GM21723 (cell line): Measurements from ENCODE around the gene SHC3.

Experiments
- ATAC-seq: cut with Tn5 transposase; IDR thresholded peaks from one replicate; pipeline ENCODE4 v1.9.1; 2021; ENCODE audit warnings: mild to moderate bottlenecking, moderate library complexity; ENCODE audit not compliant: unreplicated experiment

SHC3 gene

DNA sequence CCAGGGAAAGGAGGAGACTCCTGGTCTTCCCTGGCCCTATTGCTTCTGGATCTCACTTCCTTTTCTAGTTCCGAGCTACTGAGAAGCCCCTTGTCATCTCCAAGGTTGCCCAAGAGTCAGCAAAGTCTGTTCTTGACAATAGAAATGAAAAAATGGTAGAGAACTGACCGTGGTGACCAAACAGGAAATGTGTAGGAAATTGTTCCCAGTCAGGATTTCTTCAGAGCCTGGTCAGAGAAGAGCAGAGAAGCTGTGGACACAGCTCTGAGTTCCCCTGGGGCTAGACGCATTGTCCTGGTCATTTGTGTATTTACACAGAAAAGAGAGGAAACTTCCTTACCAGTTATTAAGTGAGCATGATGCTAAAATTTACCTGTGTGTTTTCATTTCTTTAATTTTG lies 151.7 kb downstream of the SHC3 start:
- ATAC-seq = no peak

DNA sequence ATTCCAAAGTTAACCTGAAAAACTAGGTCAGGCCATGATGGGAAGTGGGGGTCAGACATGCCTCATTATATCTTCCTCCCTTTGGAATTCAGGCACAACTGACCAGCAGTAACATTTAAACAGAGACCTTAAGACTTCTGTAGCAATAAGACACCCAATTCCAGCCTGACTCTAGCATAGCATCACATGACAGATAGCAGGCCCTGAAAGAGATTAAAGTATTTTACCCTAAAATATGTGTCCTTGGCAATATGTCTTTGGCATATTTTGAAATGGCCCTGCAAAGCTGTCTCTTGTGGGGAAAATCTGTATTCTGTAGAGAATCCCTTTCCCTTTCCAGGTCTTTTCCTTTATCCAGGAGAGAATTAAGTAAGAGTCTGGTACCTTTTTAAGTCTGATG lies 153.1 kb downstream of the SHC3 start:
- ATAC-seq = no peak

DNA sequence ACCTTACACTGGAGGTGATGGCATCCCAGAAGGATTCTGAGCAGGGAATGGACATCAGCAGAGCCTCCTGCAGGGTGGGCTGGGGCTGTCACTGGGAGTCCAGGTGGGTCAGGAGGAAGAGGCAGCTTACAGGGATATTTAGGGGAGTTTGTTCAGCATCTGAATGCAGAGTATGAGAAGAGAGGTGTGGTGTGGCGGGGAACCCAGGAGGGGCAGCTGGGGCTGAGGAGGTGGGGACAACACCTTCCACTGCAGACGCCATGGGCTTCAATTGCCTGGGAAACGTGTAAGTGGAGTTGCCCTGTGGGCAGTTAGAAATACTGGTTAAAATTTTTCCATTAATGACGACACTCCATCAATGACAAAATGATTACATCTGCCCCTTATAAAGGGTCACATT lies 153.9 kb downstream of the SHC3 start:
- ATAC-seq = no peak

DNA sequence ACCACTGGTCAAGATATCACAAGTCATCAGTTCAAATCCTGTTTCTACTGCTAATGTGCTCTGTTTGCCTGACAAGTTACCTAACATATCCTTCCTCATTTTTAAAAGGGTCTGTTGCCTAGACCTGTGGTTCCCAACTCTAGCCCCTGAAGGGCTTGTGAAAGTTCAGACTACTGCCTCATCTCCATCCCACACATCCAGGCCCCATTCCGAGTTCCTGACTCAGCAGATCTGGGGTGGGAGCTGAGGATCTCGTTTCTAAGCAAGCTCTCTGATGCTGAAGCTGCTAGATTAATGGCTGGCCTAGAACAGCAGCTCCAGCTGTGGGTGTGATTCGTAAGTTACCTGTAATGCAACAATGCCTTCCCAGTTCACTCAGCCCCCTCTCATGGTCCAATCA lies 154.9 kb downstream of the SHC3 start:
- no peak for ATAC-seq

DNA sequence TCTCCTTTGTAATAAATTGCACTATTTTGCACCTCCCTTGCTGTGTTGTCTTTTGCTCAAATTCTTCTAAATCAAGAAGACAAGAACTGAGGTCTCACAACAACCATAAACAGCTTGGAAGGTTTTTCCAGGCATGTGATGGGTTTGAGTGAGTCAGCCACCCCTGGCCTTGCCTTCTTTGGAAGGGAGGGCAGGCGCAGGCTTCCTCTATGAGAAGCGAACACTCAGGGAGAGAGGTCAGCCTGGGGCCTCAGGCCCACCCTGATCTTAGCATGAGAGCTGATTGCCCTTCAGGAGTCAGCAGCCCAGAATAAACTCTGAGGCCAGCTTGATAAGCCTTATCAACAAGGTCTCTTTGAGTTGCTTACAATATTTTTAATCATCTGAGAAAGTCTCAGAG lies 155.7 kb downstream of the SHC3 start:
- no peak for ATAC-seq

DNA sequence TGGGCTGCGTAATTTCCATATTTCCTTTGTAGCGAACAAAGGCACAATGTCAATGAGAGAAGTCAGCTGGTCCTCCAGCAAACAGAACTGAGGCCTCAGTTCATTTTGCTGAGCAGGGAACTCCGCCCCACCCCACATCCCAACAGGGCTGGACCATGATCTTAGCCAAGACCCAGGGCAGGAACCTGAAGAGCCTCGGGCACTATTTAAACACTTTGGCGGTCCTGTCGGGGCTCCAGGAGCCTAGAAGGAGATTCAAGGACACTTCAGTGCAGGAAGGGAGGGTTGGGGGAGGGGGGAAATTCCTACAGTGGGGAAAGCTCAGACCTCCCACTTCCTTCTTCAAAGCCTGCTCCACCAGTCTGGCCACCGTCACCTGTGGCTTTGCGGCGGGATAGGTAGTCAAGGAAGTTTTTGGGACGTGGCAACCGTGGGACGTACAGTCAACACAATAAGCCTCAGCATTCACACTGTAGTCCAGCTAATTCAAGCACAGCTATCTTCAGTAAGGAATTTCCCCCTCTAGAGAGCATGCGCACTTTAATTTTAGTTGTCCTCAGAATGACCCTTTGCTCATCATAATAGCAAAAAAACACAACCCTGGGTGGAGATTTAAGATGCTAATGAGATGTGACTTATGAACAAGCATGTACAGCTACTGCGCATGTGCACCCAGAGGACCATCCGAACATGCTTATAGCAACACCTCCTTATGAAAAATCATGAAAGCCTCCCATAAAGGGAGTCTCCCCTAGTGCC lies 156.4 kb downstream of the SHC3 start:
- ATAC-seq = no peak

DNA sequence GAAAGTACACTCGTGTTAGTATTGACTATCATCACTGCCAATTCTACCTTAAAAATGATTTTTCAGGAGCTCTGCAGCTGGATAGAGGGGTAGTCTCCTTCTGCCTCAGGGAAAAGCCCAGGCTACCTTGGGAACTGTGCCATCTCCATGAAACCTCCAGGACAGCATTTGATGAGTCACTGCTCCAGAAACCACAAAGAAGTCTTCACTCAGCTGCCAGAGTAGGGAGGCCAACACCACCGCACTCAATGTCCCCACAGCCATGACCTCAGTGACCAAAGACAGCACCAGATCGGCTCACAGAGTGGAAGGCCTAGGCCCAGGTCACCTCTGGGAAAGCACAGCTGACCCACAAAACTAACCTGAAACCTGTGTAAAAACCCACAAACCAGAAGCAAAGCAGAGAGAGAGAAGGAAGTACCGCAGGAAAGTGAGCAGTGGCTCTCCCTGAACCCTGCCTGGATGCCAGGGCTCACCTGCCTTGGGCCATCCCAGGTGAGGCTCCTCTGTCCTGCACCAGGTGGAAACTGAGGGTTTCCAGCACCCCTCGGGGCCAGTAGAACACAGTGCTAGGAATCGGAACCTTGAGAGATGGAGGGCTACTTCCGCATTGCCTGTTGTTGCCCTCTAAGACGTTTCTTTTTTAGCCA lies 157.3 kb downstream of the SHC3 start:
- ATAC-seq = no peak

DNA sequence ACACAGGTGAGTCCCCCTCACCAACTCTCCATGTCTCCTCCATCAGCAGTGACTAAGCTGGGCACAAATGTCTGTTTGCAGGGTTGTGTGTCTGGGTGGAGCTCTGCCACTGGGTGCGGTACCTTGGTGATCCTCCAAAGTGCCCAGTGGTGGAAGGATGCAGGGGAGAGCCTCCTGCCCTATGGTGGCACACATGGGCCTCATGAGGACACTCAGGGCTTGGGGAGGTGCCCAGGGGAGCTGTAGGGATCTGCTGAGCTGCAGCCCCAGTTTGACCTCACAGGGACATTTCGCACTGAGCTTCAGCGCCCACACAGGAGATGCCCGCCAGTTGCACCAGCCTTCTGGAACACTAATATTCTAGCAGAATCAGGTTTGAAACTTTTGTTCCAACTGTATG lies 157.9 kb downstream of the SHC3 start:
- no peak for ATAC-seq

DNA sequence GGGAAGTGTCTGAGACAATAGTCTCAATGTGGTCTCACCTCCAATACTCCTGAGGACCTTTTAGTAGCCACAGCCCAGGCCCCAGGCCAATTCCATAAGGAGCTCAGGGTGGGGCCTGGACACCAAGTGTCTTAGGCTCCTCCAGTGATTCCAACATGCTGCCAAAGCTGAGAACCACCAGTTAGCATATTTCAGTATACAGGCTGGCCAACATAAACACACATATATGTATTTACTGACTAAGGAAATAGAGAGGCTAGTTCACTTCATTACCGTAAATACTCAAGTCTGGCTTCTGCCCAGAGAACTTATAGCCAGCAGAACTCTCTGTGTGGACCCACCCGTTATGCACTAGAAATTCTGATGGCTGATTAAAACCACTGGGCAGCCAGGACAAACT lies 163.3 kb downstream of the SHC3 start:
- no peak for ATAC-seq

DNA sequence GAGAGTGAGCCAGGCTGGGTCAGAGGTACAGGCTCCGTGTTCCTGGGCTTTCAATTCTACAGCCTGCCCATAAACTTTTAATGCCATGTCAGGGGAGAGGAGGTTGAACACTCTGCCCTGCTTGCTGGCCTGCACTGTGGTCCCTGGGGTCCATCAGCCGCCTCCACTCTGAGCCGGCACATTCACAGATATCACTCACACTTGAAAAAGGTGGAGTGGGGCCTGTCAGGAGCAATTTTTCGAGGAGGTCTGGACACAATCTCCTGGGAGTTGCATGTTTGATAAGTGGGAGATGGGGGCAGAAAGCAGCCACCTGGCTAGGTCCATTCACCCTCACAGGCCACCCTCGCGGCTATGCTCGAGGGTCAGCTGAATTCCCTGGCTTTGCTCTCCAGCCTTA lies 164.5 kb downstream of the SHC3 start:
- ATAC-seq = no peak

DNA sequence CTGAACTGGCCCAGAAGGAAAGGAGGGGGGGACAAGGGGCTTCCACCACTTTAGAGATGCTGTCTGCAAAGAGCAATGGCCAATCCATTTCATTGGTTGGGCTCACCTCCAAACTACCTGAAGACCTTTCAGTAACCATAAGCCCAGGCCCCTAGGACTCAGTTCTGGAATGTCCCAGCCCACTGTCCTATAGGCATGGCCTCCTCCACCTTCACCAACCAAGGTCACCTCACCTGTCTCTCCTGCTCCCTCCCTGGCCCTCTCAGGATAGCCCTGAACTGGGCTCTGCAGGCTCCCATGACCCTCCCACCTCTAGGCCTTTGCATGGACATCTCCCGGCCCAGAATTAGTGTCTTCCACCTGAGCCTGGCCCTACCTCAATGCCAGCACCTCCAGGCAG lies 165.0 kb downstream of the SHC3 start:
- no peak for ATAC-seq

DNA sequence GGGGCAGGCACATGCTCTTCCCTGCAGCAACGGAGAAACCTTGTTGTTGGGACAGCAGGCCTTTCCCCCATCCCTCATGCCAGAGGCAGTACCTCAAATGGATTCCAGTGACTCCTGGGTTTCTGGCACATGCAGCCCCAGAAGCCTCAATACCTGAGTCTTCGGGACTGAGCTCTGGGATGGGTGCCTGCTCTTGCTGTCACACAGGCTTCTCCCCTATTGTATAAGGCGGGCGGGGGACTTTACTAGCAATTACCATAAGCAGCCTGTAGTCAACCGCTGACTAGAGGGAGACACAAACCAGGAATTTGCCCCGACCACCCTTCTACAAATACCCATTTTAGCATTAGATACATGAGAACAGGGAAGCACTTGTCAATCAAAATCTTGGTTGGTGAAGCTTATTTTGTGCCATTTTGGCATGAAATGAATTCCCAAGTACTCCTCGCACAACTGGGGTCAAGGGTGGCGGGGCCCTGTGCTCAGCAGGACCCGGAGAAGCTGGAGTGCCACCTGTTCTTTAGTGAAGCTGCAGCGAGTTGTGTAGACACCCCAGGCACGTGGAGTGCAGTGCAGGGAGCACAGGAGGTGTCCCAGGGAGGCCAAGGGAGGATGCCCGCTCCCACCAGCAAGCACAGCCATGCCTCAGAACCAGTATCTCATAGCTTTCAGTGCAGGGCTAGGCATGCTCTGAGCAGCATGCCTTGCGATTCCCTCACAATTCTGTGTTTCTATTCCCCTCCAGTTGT lies 166.2 kb downstream of the SHC3 start:
- no peak for ATAC-seq

DNA sequence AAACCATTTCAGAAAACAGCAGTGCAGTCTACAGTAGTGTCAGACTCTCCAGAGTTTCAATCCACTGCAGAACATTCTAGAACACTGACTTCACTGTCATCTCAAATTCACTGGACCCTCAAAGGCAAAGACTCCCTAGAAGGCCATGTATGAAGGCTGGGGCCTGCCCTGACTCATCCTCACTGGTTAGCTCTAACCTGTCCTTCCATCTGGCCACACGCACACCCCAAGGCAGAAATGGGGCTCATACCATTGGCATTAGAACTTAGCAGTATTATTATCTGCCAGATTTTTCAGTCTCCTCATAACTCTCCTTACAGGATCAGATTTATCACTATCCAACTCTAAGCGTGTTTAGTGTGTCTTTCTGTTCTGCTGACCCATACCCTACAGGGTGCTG lies 166.9 kb downstream of the SHC3 start:
- no peak for ATAC-seq

DNA sequence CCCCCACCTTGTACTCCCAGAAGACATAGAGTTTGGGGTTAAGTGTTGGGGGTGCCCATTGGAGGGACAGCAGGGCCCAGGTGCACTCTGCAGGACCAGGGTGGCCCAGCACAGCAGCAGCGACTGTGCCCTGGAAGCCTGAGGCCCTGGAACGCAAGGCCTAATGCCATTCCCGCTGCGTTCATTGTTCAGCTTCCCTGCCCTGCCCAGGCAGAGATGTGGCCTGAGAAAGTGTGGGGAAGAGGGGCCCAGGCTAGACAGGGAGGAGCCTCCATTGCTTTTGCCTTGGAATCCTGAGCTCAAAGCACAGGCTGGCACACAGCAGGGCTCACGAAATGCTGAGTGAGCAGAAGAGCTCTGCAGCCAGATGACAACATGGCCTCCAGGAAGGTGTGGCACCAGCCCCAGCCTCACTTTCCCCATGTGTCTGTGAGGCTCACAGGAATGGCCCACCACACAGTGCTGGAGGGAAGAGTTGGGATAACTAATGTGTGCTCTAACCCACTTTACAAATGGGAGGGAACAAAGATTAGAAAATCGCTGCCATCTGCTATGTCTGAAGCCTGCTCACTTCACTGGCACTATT lies 168.0 kb downstream of the SHC3 start:
- ATAC-seq = no peak

DNA sequence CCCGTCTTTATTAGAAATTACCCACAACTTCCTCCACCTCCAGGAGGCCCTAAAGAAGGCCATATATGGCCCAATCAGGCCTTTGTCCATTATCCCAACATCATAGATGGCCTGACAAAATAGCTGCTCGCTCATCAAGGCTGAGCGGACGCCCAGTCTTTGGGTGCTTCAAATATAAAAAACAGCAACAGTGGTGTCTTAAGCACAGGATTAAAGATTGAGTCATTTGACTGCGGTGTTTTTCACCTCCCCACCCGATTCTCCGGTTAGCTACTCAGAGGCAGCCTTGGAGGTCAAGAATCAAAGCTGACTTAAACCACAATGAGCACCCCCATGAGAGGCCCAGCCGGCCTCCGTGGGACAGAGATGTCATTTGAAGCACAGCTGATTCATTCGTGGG lies 168.6 kb downstream of the SHC3 start:
- no peak for ATAC-seq

DNA sequence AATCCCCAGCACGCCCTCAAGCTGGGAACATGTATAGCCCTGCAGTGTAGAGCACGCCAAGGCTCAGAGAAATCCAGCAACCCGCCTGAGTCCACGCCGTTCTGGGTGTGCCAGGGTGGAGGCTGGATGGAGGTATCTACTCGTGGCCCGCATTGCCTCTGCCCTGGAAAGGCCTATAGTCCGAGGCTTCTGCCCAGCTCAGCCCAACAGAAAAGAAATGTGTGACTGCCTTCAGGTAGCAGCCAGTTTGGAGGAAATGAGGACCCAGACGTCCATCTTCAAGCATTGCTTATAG lies 169.1 kb downstream of the SHC3 start:
- ATAC-seq = no peak

DNA sequence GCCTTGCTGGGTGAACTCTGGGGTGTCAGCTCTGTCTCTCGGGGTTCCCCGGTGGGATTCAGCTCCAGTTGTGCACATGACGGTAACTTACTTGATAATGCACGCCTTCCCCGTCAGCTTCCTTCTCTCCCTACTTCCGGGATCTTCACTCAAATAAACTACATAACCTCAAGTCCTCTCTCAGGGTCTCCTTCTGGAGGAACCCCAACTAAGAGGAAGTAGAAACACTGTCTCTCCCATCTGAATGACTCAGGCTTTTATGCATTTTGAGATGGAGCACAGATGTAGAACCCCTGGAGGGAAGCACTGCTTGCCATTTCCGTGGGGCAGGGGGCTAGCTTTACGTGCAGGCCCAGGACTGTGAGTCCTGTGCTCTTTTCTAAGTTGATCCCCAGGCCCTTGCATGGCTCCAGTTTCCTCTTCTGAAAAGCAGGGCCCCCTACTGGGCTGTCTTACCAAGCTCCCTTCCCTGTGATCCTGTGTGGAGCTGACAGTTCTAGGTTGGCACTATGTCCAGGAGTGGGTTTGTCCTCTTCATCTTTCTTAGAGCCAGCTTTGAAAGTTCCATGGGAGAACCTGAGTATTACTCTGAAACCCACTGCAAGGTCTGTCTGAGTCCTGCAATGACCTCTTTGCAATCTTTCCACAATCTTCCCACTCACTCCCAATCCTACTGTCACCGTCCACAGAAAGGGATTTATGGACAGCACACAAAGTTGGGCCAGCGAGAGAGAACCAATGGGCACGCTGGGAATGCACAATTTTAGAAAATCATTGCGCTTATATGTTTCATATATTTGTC lies 169.7 kb downstream of the SHC3 start:
- ATAC-seq = no peak

DNA sequence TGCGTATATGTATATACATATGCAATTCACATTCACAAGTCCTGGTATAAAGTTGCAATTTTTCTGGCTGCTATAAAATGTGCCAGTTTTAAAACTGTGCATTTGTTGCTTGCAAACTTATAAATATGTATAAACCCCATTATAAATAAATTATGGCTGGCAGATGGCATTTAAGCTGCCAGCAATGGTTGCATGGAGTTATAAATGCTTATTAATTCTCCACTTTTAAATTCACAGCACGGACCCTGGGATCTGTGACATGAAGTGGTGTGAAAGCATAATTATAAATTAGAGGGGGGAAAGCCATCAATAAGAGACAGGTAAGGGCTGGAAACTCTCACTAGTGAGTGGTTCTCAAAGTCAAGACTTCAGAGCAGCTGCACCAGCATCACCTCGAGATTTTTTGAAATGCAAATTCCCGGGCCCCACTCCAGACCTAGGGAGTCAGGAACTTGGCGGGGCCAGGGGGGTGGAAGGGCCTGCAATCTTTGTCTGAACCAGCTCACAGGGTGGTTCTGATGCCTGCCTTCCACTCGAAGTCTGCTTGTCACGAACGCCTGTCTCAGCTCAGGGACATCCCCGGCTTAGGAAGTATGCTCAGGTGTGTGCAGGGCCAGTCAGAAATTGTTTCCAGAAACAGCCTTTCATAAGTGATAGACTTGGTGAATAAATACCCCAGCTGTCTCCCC lies 170.4 kb downstream of the SHC3 start:
- no peak for ATAC-seq

DNA sequence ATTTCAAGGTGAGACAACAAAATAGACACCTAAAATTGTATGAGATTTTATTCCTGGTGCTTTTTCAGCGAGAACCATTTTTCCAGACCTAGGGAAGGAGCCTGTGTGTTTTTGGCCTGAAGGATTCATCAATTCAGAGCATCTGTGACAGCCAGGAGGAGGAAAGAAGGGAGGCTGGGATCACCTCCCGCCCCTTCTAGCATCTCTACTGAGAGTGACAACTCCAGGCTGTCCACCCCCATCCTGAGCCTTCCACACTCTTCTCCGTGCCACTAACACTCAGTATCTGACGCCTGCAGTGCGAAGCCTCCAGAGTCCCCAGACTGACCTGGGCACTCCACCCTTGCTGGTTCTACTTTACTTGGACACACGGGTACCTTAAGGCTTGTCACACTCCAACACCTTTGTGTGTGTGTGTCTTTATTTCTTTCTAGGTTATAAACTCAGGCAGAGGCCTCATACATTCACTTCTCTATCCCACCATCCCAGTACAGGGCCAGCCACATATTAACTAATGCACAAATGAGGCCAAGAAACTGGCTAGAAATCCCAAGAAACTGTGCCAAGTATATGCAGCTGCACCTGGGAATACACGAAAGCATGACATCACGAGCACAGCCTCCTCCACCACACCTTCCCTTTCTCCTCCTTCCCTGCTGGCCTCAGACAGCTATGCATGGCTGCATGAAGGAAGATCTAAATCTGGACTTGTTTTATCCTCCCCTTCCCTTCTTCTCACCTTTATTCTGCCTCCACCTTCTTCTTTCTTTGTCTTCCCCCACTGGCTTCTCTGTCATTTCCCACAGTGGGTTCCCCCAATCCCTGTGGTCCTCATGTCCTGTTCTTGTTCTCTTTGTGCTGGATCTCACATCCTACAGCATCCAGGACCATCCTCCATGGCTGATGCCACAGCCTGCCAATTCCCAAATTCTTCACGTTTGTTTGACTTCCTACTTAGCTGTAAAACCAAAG lies 171.3 kb downstream of the SHC3 start:
- ATAC-seq = no peak
